ENCODE measurements around the gene ITK. TPM values are rescaled to one million over a fixed set of nuclear protein-coding genes. Genes with fewer than 3 reads are reported as not detected.

The ITK gene
- total RNA-seq, 1 donor from 2014 or later = 8.1 TPM

DNA sequence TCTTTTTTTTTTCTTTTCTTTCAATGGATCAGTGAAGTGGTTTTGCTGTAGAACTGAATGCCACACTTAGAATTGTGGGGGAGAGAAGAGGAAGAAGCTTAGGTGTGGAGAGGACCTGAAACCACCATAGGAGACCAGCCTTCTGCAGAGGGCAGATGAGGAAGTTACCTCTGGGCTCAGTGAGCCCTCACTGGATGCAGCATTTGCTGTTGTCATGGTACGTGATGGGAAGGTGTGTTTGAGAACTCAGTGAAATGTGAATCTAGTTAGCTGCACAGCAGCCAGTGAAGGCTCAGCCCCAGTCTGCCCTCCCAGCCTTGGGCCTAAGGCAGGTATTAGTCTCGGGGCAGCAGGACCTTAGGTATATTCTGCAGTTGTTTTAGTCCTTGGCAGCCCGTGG, 102.8 kb downstream of the ITK start:
- Histone ChIP-seq H3K9me3 (no peaks in the 10 kb centered on the region), H3K4me3 (no peak overlapping the region), H3K27me3 (no peaks in the 10 kb centered on the region), H3K27ac (no peak overlapping the region), H3K4me1 (no peaks in the 10 kb centered on the region), H3K36me3 (no peaks in the 10 kb centered on the region)
- no peak for DNase-seq
- intact Hi-C loops (cut with DNase I) = no loop called here
- peak; percentile 60 for ATAC-seq
- TF ChIP-seq, protein P1, sequence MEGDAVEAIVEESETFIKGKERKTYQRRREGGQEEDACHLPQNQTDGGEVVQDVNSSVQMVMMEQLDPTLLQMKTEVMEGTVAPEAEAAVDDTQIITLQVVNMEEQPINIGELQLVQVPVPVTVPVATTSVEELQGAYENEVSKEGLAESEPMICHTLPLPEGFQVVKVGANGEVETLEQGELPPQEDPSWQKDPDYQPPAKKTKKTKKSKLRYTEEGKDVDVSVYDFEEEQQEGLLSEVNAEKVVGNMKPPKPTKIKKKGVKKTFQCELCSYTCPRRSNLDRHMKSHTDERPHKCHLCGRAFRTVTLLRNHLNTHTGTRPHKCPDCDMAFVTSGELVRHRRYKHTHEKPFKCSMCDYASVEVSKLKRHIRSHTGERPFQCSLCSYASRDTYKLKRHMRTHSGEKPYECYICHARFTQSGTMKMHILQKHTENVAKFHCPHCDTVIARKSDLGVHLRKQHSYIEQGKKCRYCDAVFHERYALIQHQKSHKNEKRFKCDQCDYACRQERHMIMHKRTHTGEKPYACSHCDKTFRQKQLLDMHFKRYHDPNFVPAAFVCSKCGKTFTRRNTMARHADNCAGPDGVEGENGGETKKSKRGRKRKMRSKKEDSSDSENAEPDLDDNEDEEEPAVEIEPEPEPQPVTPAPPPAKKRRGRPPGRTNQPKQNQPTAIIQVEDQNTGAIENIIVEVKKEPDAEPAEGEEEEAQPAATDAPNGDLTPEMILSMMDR (IDR thresholded peaks at IDR 0.05) = no peak

DNA sequence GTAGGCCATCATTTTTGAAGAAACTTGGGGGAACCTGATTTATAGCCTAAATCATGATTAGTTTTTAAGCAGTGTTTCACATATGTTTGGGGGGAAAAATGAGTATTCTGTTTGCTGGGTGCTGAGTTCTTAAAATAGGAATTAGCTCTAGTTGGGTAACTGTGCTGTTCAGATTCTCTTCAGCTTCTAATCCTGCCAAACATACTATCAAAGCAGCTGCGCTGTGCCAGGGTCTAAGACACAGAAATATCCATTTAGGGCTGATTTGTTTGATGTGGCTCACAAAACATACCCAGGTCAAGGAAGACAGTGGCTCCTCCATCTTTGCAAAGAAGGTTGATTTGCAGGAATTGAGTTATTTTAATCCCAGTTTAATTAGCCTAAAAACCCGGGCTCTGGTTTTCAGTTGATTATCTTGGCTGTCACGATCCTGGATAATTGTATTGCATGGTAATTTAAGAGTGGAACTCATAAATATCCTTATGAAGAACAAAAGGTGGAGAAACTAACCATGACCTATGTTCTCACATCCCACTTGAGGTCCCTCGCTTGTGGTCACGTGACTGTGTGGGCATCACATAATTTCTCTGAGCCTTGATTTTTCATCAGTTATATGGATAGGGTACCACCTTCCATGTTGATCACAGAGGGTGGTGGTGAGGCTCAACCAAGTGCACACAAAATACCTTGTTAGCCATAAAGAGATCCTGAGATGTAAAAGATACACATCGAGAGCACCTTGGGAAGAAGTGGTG, 104.0 kb downstream of the ITK start:
- Histone ChIP-seq H3K27ac (no peak overlapping the region), H3K4me3 (no peak overlapping the region), H3K36me3 (no peaks in the 10 kb centered on the region), H3K4me1 (no peaks in the 10 kb centered on the region), H3K27me3 (no peaks in the 10 kb centered on the region), H3K9me3 (no peaks in the 10 kb centered on the region)
- DNase-seq (no peak), ATAC-seq (no peak)
- intact Hi-C loops (cut with DNase I) = no loop called here
- TF ChIP-seq, protein P1 (IDR thresholded peaks at IDR 0.05) = no peak

GRCh38 chr5:157285310-157286035, 104.8 kb downstream of the ITK start:
- H3K4me3 ChIP-seq = no peak overlapping the region
- no peak for DNase-seq
- no peaks in the 10 kb centered on the region for H3K27me3 ChIP-seq
- intact Hi-C loops (cut with DNase I) = no loop called here
- TF ChIP-seq, protein P1 (IDR thresholded peaks at IDR 0.05) = no peak
- no peaks in the 10 kb centered on the region for H3K36me3 ChIP-seq
- no peaks in the 10 kb centered on the region for H3K9me3 ChIP-seq
- no peak for ATAC-seq
- no peak overlapping the region for H3K27ac ChIP-seq
- no peaks in the 10 kb centered on the region for H3K4me1 ChIP-seq

- Histone ChIP-seq H3K27me3 (no peaks in the 10 kb centered on the region), H3K36me3 (no peaks in the 10 kb centered on the region), H3K4me3 (no peak overlapping the region), H3K27ac (no peak overlapping the region), H3K4me1 (peaks cover 4% of the 10 kb centered on the region), H3K9me3 (no peaks in the 10 kb centered on the region)
- intact Hi-C loops (cut with DNase I) = no loop called here
- ATAC-seq = no peak
- TF ChIP-seq, protein P1 (IDR thresholded peaks at IDR 0.05) = no peak
- DNase-seq = no peak
These were observed 106.1 kb downstream of the ITK start for GRCh38 chr5:157286761-157287211.

GRCh38 chr5:157288405-157289163, 107.9 kb downstream of the ITK start:
- ATAC-seq (no peak), DNase-seq (no peak)
- Histone ChIP-seq H3K36me3 (no peaks in the 10 kb centered on the region), H3K27me3 (no peaks in the 10 kb centered on the region), H3K4me1 (peaks cover 4% of the 10 kb centered on the region), H3K4me3 (no peak overlapping the region), H3K9me3 (no peaks in the 10 kb centered on the region), H3K27ac (no peak overlapping the region)
- TF ChIP-seq, protein P1 (IDR thresholded peaks at IDR 0.05) = no peak
- intact Hi-C loops (cut with DNase I) = no loop called here

Measured in upper lobe of right lung (tissue), 1 donor.